Tibial artery (tissue), 4 donors: ENCODE data around the gene TMEM120B.
"Not testable (repeated sequence)": the region's sequence is repeated elsewhere in the genome, so short reads cannot be mapped to it uniquely, and the experiment has no call there.

Source experiments
- DNase-seq, 2 donors: peaks; one replicate each; pipeline ENCODE4 v3.0.0-alpha.2; 2019
- H3K27ac ChIP-seq, 2 donors: fragments of 200-600 bp; sonication (generic) in 1 of 2; 1 replicate in 1 of 2; 2 replicates in 1 of 2; pipeline ENCODE4 v1.5.1; 2018 to 2019; ENCODE audit warnings: mild to moderate bottlenecking in 1 of 2
- H3K27me3 ChIP-seq, 2 donors: fragments of 200-600 bp; sonication (generic) in 1 of 2; one replicate each; pipeline versions ENCODE4 v1.5.1 to v1.6.0; 2016 to 2019
- H3K36me3 ChIP-seq, 3 donors: fragments of 200-600 bp; sonication (generic) in 2 of 3; one replicate each; pipeline ENCODE4 v1.5.1; 2016 to 2019; ENCODE audit warnings: mild to moderate bottlenecking in 2 of 3
- H3K4me1 ChIP-seq, 4 donors: fragments of 200-600 bp; sonication (generic) in 2 of 4; 1 replicate in 3 of 4; 2 replicates in 1 of 4; pipeline ENCODE4 v1.5.1; 2016 to 2019
- H3K4me3 ChIP-seq, 2 donors: fragments of 200-600 bp; sonication (generic) in 1 of 2; 1 replicate in 1 of 2; 2 replicates in 1 of 2; pipeline ENCODE4 v1.5.1; 2018 to 2019; ENCODE audit warnings: mild to moderate bottlenecking in 2 of 2
- H3K9me3 ChIP-seq, 3 donors: fragments of 200-600 bp; sonication (generic) in 1 of 3; one replicate each; pipeline ENCODE4 v1.5.1; 2016 to 2019
- intact Hi-C: fragments of 100-400 bp; cut with DNase I; formaldehyde crosslinking; loops from one replicate; pipeline ENCODE4 v1.15.0; 2023; ENCODE audit warnings: low total_unique reads
- TF ChIP-seq, protein P1 (sequence below), 2 experiments: fragments of 200-600 bp in 1 of 2; fragments of 450-650 bp in 1 of 2; IDR thresholded peaks; one replicate each; pipeline ENCODE4 v1.5.1; 2017 to 2019; ENCODE audit warnings: antibody characterized with exemption in 2 of 2, mild to moderate bottlenecking in 1 of 2, moderate library complexity in 1 of 2

Gene TMEM120B

DNA sequence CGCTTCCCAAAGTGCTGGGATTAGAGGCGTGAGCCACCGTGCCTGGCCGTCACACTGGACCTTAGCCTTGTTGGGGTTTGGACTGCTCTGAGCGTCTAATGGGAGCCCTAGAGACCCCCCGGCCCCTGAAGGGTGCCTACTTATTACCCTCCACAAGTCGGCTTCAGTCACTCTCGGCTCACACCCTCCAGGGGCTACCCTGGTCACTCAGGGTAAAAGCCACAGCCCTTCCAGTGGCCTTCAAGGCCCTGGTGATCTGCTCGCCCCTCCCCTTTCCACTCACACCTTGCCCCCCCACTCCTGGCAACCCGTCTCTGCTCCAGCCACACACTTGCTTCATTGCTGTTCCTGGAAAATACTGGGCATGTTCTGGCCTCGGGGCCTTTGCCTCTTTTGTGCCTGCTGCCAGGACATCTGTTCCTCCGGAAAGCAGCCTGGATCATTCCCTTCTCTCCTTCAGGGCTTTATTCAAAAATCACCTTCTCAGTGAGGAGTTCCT lies 39.5 kb upstream of the TMEM120B start:
- intact Hi-C loops, result no loop called here
- Histone ChIP-seq H3K4me3 (peak overlapping the region; percentile 39 to 56), H3K27me3 (peaks cover 0 to 17% of the 10 kb centered on the region in 2 donors), H3K9me3 (no peaks in the 10 kb centered on the region), H3K36me3 (no peaks in the 10 kb centered on the region), H3K4me1 (peaks cover 0 to 17% (median 12%) of the 10 kb centered on the region in 4 donors), H3K27ac (no peak overlapping the region)
- TF ChIP-seq, protein P1, sequence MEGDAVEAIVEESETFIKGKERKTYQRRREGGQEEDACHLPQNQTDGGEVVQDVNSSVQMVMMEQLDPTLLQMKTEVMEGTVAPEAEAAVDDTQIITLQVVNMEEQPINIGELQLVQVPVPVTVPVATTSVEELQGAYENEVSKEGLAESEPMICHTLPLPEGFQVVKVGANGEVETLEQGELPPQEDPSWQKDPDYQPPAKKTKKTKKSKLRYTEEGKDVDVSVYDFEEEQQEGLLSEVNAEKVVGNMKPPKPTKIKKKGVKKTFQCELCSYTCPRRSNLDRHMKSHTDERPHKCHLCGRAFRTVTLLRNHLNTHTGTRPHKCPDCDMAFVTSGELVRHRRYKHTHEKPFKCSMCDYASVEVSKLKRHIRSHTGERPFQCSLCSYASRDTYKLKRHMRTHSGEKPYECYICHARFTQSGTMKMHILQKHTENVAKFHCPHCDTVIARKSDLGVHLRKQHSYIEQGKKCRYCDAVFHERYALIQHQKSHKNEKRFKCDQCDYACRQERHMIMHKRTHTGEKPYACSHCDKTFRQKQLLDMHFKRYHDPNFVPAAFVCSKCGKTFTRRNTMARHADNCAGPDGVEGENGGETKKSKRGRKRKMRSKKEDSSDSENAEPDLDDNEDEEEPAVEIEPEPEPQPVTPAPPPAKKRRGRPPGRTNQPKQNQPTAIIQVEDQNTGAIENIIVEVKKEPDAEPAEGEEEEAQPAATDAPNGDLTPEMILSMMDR (IDR thresholded peaks at IDR 0.05), result no peak
- DNase-seq, result no peak

DNA sequence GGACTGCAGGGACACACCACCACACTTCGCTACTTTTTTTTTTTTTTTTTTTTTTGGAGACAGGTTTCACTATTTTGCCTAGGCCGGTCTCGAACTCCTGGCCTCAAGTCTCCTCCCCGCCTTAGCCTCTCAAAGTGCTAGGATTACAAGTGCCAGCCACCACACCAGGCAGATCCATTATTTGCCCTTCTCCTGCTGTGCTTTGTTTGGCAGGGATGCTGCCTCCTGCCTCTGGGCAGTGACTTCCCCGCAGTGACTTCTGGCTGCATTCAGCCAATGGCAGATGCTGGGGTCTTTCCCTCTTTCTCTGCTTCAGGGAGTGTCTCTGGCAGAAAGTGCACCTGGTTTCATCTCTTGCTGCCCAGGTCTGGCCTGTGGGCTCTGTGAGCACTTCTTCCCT lies 36.4 kb upstream of the TMEM120B start:
- H3K27me3 ChIP-seq, result peaks cover 0 to 5% of the 10 kb centered on the region in 2 donors
- peaks cover 0 to 17% (median 12%) of the 10 kb centered on the region in 4 donors for H3K4me1 ChIP-seq
- no peak overlapping the region for H3K4me3 ChIP-seq
- TF ChIP-seq, protein P1 (IDR thresholded peaks at IDR 0.05), result no peak
- H3K9me3 ChIP-seq, result no peaks in the 10 kb centered on the region
- H3K36me3 ChIP-seq, result no peaks in the 10 kb centered on the region
- H3K27ac ChIP-seq, result no peak overlapping the region
- intact Hi-C loops, result no loop called here
- no peak for DNase-seq

DNA sequence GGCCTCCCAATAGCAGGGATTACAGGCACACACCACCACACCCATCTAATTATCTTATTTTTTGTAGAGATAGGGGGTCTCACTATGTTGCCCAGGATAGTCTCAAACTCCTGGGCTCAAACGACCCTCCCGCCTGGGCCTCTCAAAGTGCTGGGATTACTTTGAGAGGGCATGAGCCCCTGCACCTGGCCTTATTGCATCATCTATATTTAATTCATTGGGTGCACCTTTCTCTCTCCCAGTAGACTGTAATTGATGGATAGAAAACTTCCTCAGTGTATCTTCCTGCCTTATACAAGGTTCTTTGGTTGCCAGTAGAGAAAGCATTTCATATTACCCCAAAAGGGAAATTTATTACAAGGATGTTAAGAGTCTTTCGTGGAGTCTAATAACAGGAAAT lies 34.2 kb upstream of the TMEM120B start:
- H3K36me3 ChIP-seq, result no peaks in the 10 kb centered on the region
- H3K4me1 ChIP-seq, result peaks cover 0 to under 1% (median 0%) of the 10 kb centered on the region in 4 donors
- H3K9me3 ChIP-seq, result no peaks in the 10 kb centered on the region
- H3K27ac ChIP-seq, result no peak overlapping the region
- H3K27me3 ChIP-seq, result no peaks in the 10 kb centered on the region
- H3K4me3 ChIP-seq, result no peak overlapping the region
- DNase-seq, result no peak
- TF ChIP-seq, protein P1 (IDR thresholded peaks at IDR 0.05), result no peak
- intact Hi-C loops, result no loop called here

DNA sequence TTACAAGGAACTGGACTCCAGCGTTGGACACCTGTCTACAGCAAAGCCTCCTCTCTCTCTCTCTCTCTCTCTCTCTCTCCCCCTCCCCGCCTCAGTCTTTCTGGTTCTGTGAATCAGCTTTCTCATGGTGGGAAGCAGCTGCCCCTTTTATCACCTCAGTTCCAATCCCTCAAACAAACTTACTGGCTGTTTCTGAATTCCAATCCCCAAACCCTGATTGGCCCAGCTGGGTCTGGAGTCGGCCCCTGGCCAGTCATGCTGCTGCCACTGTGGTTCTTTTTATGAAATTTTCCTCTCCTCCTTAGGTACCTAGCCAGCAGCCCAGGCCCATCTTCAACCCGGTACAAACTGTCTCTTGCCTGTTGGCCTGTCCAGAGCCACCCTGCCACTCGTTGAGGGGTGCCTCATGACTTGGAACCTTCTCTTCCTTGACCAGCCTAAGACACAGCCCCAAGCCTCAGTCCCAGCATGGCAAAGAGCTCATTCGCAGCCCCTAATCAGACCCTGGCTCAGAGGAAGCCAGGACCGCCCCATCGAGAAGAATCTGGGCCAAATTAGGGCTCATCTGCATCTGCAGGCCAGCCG lies 33.7 kb upstream of the TMEM120B start:
- DNase-seq, result no peak
- Histone ChIP-seq H3K4me1 (no peaks in the 10 kb centered on the region), H3K36me3 (no peaks in the 10 kb centered on the region), H3K9me3 (no peaks in the 10 kb centered on the region), H3K27me3 (no peaks in the 10 kb centered on the region), H3K27ac (no peak overlapping the region), H3K4me3 (no peak overlapping the region)
- TF ChIP-seq, protein P1 (IDR thresholded peaks at IDR 0.05), result no peak
- intact Hi-C loops, result no loop called here

DNA sequence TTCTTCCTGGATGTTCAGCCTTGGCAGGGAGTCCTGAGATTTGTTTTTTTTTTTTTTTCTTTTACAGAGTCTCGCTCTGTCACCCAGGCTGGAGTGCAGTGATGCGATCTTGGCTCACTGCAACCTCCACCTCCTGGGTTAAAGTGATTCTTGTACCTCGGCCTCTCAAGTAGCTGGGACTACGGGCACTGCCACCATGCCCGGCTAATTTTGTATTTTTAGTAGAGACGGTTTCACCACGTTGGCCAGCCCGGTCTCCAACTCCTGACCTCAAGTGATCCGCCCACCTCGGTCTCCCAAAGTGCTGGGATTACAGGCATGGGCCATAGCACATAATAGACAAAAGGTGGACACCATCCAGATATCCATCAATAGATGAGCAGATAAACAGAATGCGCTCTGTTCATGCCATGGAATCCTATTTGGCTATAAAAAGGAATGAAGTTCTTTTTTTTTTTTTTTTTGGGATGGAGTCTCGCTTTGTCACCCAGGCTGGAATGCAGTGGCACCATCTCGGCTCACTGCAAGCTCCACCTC lies 32.8 kb upstream of the TMEM120B start:
- not testable (repeated sequence) for DNase-seq

DNA sequence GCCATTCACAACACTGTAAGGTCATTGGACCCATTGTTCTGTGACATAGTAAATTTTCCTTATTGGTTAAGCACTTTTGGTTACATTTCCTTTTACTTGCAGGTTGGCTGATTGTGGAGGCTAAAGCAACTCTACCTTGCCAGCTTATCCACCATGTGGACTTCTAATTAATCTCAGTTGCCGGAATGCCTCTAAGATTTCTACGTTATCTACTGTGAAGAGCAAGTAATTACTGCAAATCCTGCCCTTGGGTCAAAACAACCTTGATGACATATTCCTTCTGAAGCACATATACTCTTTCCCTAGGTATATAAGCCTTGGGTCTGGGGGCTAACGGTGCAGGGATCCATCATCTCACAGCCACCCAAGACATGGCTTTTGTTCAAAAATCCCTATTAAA lies 23.6 kb upstream of the TMEM120B start:
- H3K27me3 ChIP-seq, result no peaks in the 10 kb centered on the region
- TF ChIP-seq, protein P1 (IDR thresholded peaks at IDR 0.05), result no peak
- DNase-seq, result no peak
- peaks cover 0 to 11% (median 5%) of the 10 kb centered on the region in 4 donors for H3K4me1 ChIP-seq
- intact Hi-C loops, result loop anchor here (5.0 kb wide), 1 partner anchor 62 kb away; the partner anchor contains the start of gene ORAI1
- no peak overlapping the region for H3K4me3 ChIP-seq
- no peak overlapping the region for H3K27ac ChIP-seq
- no peaks in the 10 kb centered on the region for H3K36me3 ChIP-seq
- H3K9me3 ChIP-seq, result no peaks in the 10 kb centered on the region

More for the DNA sequence above, 32.8 kb upstream of the TMEM120B start:
- H3K36me3 ChIP-seq, H3K4me3 ChIP-seq, H3K27ac ChIP-seq, H3K4me1 ChIP-seq, H3K9me3 ChIP-seq, H3K27me3 ChIP-seq: not testable (repeated sequence)
- intact Hi-C loops, result loop anchor here (5.0 kb wide), 1 partner anchor 122 kb away; no protein-coding TSS in a partner anchor
